Measurements from ENCODE around the gene RAF1.

DNA sequence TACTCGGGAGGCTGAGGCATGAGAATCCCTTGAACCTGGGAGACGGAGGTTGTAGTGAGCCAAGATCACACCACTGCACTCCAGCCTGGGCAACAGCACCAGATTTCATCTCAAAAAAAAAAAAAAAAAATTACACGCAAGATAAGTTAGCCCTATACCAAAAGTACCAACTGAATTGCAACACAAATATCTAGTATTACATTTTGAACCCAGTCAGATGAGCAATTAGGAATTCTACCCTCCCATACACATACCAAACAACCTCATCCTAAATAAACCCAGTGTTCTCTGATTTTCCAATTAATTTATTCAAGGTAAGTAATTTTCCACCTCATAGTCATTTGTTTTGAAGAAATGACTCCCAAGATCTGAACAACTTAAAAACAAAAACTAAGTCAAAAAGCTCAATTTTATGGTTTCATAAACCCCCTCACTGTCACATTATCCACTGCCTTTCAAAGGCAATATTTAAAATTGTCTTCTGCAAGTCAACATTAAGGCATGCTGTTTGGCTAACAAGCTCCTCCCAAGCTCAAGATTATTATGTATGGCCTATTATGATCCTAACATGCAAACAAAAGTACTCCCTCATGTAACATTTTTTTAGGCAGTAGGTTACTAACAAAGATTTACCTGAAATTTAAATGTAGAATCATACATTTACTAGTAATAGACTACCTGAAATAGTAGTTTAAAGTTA lies 4.5 kb downstream of the RAF1 start:
- TF ChIP-seq, protein P1, sequence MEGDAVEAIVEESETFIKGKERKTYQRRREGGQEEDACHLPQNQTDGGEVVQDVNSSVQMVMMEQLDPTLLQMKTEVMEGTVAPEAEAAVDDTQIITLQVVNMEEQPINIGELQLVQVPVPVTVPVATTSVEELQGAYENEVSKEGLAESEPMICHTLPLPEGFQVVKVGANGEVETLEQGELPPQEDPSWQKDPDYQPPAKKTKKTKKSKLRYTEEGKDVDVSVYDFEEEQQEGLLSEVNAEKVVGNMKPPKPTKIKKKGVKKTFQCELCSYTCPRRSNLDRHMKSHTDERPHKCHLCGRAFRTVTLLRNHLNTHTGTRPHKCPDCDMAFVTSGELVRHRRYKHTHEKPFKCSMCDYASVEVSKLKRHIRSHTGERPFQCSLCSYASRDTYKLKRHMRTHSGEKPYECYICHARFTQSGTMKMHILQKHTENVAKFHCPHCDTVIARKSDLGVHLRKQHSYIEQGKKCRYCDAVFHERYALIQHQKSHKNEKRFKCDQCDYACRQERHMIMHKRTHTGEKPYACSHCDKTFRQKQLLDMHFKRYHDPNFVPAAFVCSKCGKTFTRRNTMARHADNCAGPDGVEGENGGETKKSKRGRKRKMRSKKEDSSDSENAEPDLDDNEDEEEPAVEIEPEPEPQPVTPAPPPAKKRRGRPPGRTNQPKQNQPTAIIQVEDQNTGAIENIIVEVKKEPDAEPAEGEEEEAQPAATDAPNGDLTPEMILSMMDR (IDR thresholded peaks at IDR 0.05; ENCODE audit: insufficient read depth, low read length, poor library complexity, severe bottlenecking): no peak
- no peak for TF ChIP-seq EZH2phosphoT487 (conservative IDR thresholded peaks at IDR 0.05; ENCODE audit: low read length)

All from SU-DHL-6 (cell line).